ENCODE results near the gene PRICKLE1. TPM values are rescaled to one million over a fixed set of nuclear protein-coding genes. Genes with fewer than 3 reads are reported as not detected.

PRICKLE1 gene
- total and polyA plus RNA-seq, 9 of the 15 experiments (the other 6 are each of a cell fraction or from before 2014, with no cell fraction given) = 0.22 to 0.85 (median 0.31) TPM

DNA sequence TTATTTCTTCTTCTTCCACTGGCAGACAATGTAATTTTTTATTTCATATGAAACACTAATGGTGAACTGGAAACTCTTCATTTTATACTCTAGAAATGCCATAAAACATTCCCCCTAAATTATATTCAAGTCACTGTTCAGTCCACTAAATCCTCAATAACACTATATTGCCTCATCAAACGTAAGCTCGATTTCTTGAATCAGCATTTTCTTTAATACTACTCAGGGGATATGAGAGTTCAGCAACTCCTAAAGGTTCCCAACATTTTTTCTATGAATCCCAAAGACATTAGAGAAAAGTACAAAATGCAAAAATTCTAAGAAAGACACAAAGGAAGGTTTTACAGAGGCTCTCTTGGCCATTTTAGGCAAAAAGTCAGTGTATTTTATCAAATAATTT is 59.3 kb downstream of the PRICKLE1 start:
- H3K9me3 ChIP-seq (replicated peaks; ENCODE audit: control insufficient read depth, insufficient read depth, low read depth, low read length) = no peaks in the 10 kb centered on the region
- in situ Hi-C loops (cut with MboI) = no loop called here
- intact Hi-C loops (cut with micrococcal nuclease) = no loop called here
- ATAC-seq (no peak), DNase-seq (ENCODE audit: extremely low read depth in 1 of 4, low spot score in 3 of 4) (no peak), FAIRE-seq (no peak)
- no peaks in the 10 kb centered on the region for H3K9me1 ChIP-seq (ENCODE audit: control insufficient read depth, insufficient read depth, low read length)
- no peak overlapping the region for H3K27ac ChIP-seq (ENCODE audit: extremely low read depth, low read depth, low read length)
- H3K27me3 ChIP-seq (ENCODE audit: control insufficient read depth in 2 of 2, insufficient read depth in 2 of 2, low read length in 2 of 2) = no peaks in the 10 kb centered on the region; a peak in 1 of 5 replicates
- H2AFZ ChIP-seq (ENCODE audit: low read depth, low read length) = no peak overlapping the region
- H3K79me2 ChIP-seq (ENCODE audit: control insufficient read depth, insufficient read depth, low read length) = no peaks in the 10 kb centered on the region; the same call in 2 of the 3 replicates
- no peak overlapping the region for H3K4me3 ChIP-seq
- ChIA-PET CTCF (ENCODE audit: low intra/inter-chr PET ratio) (no interaction called here), POLR2A (no interaction called here)
- H3K4me1 ChIP-seq (replicated peaks in 1 of 2; ENCODE audit: control insufficient read depth in 2 of 2, insufficient read depth in 2 of 2, low read length in 2 of 2) = no peaks in the 10 kb centered on the region; a peak in 1 of 5 replicates
- no peaks in the 10 kb centered on the region for H3K36me3 ChIP-seq (ENCODE audit: control insufficient read depth, insufficient read depth, low read length)
- no peak overlapping the region for H3K4me2 ChIP-seq (ENCODE audit: insufficient read depth, low read length)
- no peak overlapping the region for H3K9ac ChIP-seq (ENCODE audit: insufficient read depth in 1 of 2, low read depth in 2 of 2, low read length in 2 of 2)
- 3% methylated on average over 2 of the region's 2 CpGs for WGBS (ENCODE audit: insufficient coverage, low coverage, missing lambda C conversion rate)
- TF ChIP-seq ZFP1 (CRISPR knock-in tag; IDR thresholded peaks at IDR 0.05) (no peak), NFATC3 (IDR thresholded peaks at IDR 0.05) (no peak), C11orf30 (IDR thresholded peaks at IDR 0.05; ENCODE audit: low read depth) (peak; percentile 38; the same call in 1 of the 2 replicates), ZNF316 (IDR thresholded peaks at IDR 0.05) (peak; percentile 48), ZFP36 (IDR thresholded peaks at IDR 0.05; ENCODE audit: low read depth, low read length, partially characterized antibody) (no peak), MIER1 (IDR thresholded peaks at IDR 0.05; ENCODE audit: low read depth) (no peak), MEF2D (tag; conservative IDR thresholded peaks at IDR 0.05; ENCODE audit: low read depth) (no peak), MAFG (tag; conservative IDR thresholded peaks at IDR 0.05) (0 out of 2 replicates have a peak, but pooled peaks have one; percentile 13), SP2 (IDR thresholded peaks at IDR 0.05; ENCODE audit: extremely low read depth, low read depth, low read length, poor library complexity, severe bottlenecking) (no peak), ZNF445 (CRISPR knock-in tag; IDR thresholded peaks at IDR 0.05; ENCODE audit: low read depth) (no peak), ZNF253 (CRISPR knock-in tag; conservative IDR thresholded peaks at IDR 0.05) (no peak), ILK (tag; IDR thresholded peaks at IDR 0.05; ENCODE audit: borderline replicate concordance, low read depth) (no peak), KDM5B (IDR thresholded peaks at IDR 0.05; ENCODE audit: insufficient replicate concordance, low read depth, low read length) (no peak)
- TF ChIP-seq, protein P1, sequence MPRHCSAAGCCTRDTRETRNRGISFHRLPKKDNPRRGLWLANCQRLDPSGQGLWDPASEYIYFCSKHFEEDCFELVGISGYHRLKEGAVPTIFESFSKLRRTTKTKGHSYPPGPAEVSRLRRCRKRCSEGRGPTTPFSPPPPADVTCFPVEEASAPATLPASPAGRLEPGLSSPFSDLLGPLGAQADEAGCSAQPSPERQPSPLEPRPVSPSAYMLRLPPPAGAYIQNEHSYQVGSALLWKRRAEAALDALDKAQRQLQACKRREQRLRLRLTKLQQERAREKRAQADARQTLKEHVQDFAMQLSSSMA (CRISPR knock-in tag; IDR thresholded peaks at IDR 0.05) = no peak
- TF ChIP-seq, protein P2, sequence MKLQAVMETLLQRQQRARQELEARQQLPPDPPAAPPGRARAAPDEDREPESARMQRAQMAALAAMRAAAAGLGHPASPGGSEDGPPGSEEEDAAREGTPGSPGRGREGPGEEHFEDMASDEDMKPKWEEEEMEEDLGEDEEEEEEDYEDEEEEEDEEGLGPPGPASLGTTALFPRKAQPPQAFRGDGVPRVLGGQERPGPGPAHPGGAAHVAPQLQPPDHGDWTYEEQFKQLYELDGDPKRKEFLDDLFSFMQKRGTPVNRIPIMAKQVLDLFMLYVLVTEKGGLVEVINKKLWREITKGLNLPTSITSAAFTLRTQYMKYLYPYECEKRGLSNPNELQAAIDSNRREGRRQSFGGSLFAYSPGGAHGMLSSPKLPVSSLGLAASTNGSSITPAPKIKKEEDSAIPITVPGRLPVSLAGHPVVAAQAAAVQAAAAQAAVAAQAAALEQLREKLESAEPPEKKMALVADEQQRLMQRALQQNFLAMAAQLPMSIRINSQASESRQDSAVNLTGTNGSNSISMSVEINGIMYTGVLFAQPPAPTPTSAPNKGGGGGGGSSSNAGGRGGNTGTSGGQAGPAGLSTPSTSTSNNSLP (IDR thresholded peaks at IDR 0.05; ENCODE audit: borderline replicate concordance, low read depth, low read length) = no peak
- no TSS peak for BruUV-seq (replicated peaks)
- H4K20me1 ChIP-seq (replicated peaks; ENCODE audit: control insufficient read depth, insufficient read depth, low read length) = no peaks in the 10 kb centered on the region
